ENCODE data around the gene KAZN. TPM values are rescaled to one million over a fixed set of nuclear protein-coding genes. Genes with fewer than 3 reads are reported as not detected.

KAZN gene
- total RNA-seq, 1 donor from 2014 or later, result 1.1 TPM

- no peak overlapping the region for H3K4me3 Mint-ChIP-seq
- H3K9me3 Mint-ChIP-seq, result no peaks in the 10 kb centered on the region
- no peaks in the 10 kb centered on the region for H3K36me3 Mint-ChIP-seq (ENCODE audit: low read depth)
- no peak for DNase-seq
- no peaks in the 10 kb centered on the region for H3K4me1 Mint-ChIP-seq
- H3K27ac Mint-ChIP-seq, result no peak overlapping the region
- intact Hi-C loops (cut with micrococcal nuclease), result no loop called here
- peaks cover 2% of the 10 kb centered on the region for H3K27me3 Mint-ChIP-seq
Measured at GRCh38 chr1:15118579-15118978, 520.1 kb downstream of the KAZN start.

- Mint-ChIP-seq H3K4me3 (no peak overlapping the region), H3K36me3 (ENCODE audit: low read depth) (no peaks in the 10 kb centered on the region), H3K27ac (no peak overlapping the region), H3K4me1 (no peaks in the 10 kb centered on the region), H3K27me3 (peaks cover 2% of the 10 kb centered on the region), H3K9me3 (no peaks in the 10 kb centered on the region)
- intact Hi-C loops (cut with micrococcal nuclease), result loop anchor here (10.0 kb wide), 1 partner anchor 314 kb away; the partner anchor contains the start of gene CTRC
- DNase-seq, result no peak
Measured at GRCh38 chr1:15120251-15120945, 521.9 kb downstream of the KAZN start.

- H3K27me3 Mint-ChIP-seq, result peaks cover 2% of the 10 kb centered on the region
- DNase-seq, result no peak
- no peaks in the 10 kb centered on the region for H3K36me3 Mint-ChIP-seq (ENCODE audit: low read depth)
- no peaks in the 10 kb centered on the region for H3K9me3 Mint-ChIP-seq
- intact Hi-C loops (cut with micrococcal nuclease), result loop anchor here (10.0 kb wide), 1 partner anchor 312 kb away; the partner anchor contains the start of gene CTRC
- H3K27ac Mint-ChIP-seq, result no peak overlapping the region
- no peaks in the 10 kb centered on the region for H3K4me1 Mint-ChIP-seq
- H3K4me3 Mint-ChIP-seq, result no peak overlapping the region
Measured at GRCh38 chr1:15122331-15122730, 523.8 kb downstream of the KAZN start.

GRCh38 chr1:15123270-15123669 is 524.8 kb downstream of the KAZN start:
- no peaks in the 10 kb centered on the region for H3K4me1 Mint-ChIP-seq
- peaks cover 4% of the 10 kb centered on the region for H3K27me3 Mint-ChIP-seq
- DNase-seq, result no peak
- no peaks in the 10 kb centered on the region for H3K36me3 Mint-ChIP-seq (ENCODE audit: low read depth)
- no peak overlapping the region for H3K27ac Mint-ChIP-seq
- H3K4me3 Mint-ChIP-seq, result no peak overlapping the region
- H3K9me3 Mint-ChIP-seq, result no peaks in the 10 kb centered on the region
- intact Hi-C loops (cut with micrococcal nuclease), result loop anchor here (10.0 kb wide), 1 partner anchor 312 kb away; the partner anchor contains the start of gene CTRC

- no peak overlapping the region for H3K27ac Mint-ChIP-seq
- H3K9me3 Mint-ChIP-seq, result no peaks in the 10 kb centered on the region
- H3K27me3 Mint-ChIP-seq, result peaks cover 4% of the 10 kb centered on the region
- H3K36me3 Mint-ChIP-seq (ENCODE audit: low read depth), result no peaks in the 10 kb centered on the region
- DNase-seq, result no peak
- intact Hi-C loops (cut with micrococcal nuclease), result loop anchor here (10.0 kb wide), 1 partner anchor 311 kb away; the partner anchor contains the start of gene CTRC
- H3K4me3 Mint-ChIP-seq, result no peak overlapping the region
- H3K4me1 Mint-ChIP-seq, result no peaks in the 10 kb centered on the region
Measured at GRCh38 chr1:15123925-15124324, 525.4 kb downstream of the KAZN start.

GRCh38 chr1:15124362-15125100 is 526.0 kb downstream of the KAZN start:
- Mint-ChIP-seq H3K27ac (no peak overlapping the region), H3K4me1 (no peaks in the 10 kb centered on the region), H3K9me3 (no peaks in the 10 kb centered on the region), H3K36me3 (ENCODE audit: low read depth) (no peaks in the 10 kb centered on the region), H3K27me3 (peaks cover 4% of the 10 kb centered on the region), H3K4me3 (no peak overlapping the region)
- no peak for DNase-seq
- intact Hi-C loops (cut with micrococcal nuclease), result loop anchor here (10.0 kb wide), 1 partner anchor 310 kb away; the partner anchor contains the start of gene CTRC

GRCh38 chr1:15125101-15125745 is 526.7 kb downstream of the KAZN start:
- no peaks in the 10 kb centered on the region for H3K36me3 Mint-ChIP-seq (ENCODE audit: low read depth)
- intact Hi-C loops (cut with micrococcal nuclease), result loop anchor here (10.0 kb wide), 1 partner anchor 310 kb away; the partner anchor contains the start of gene CTRC
- no peak overlapping the region for H3K27ac Mint-ChIP-seq
- peaks cover 8% of the 10 kb centered on the region for H3K27me3 Mint-ChIP-seq
- H3K4me1 Mint-ChIP-seq, result no peaks in the 10 kb centered on the region
- DNase-seq, result no peak
- H3K4me3 Mint-ChIP-seq, result no peak overlapping the region
- H3K9me3 Mint-ChIP-seq, result no peaks in the 10 kb centered on the region

- no peak for DNase-seq
- intact Hi-C loops (cut with micrococcal nuclease), result loop anchor here (1.0 to 10.0 kb wide), 3 partner anchors 144 to 307 kb away; partner anchors contain the start of gene CTRC
- no peaks in the 10 kb centered on the region for H3K9me3 Mint-ChIP-seq
- H3K36me3 Mint-ChIP-seq (ENCODE audit: low read depth), result no peaks in the 10 kb centered on the region
- H3K27me3 Mint-ChIP-seq, result peaks cover 23% of the 10 kb centered on the region
- H3K4me1 Mint-ChIP-seq, result no peaks in the 10 kb centered on the region
- H3K4me3 Mint-ChIP-seq, result no peak overlapping the region
- H3K27ac Mint-ChIP-seq, result no peak overlapping the region
Measured at GRCh38 chr1:15128077-15128476, 529.6 kb downstream of the KAZN start.

- Mint-ChIP-seq H3K27me3 (peaks cover 26% of the 10 kb centered on the region), H3K27ac (no peak overlapping the region), H3K36me3 (ENCODE audit: low read depth) (no peaks in the 10 kb centered on the region), H3K4me3 (no peak overlapping the region), H3K9me3 (no peaks in the 10 kb centered on the region), H3K4me1 (no peaks in the 10 kb centered on the region)
- intact Hi-C loops (cut with micrococcal nuclease), result loop anchor here (1.0 to 10.0 kb wide), 3 partner anchors 144 to 306 kb away; partner anchors contain the start of gene CTRC
- DNase-seq, result peak; percentile 92
Measured at GRCh38 chr1:15128520-15129313, 530.2 kb downstream of the KAZN start.

GRCh38 chr1:15129944-15130343 is 531.5 kb downstream of the KAZN start:
- H3K27ac Mint-ChIP-seq, result no peak overlapping the region

GRCh38 chr1:15130607-15131006 is 532.1 kb downstream of the KAZN start:
- no peak overlapping the region for H3K4me3 Mint-ChIP-seq
- no peaks in the 10 kb centered on the region for H3K4me1 Mint-ChIP-seq
- H3K36me3 Mint-ChIP-seq (ENCODE audit: low read depth), result no peaks in the 10 kb centered on the region
- no peaks in the 10 kb centered on the region for H3K9me3 Mint-ChIP-seq
- intact Hi-C loops (cut with micrococcal nuclease), result no loop called here
- peaks cover 36% of the 10 kb centered on the region for H3K27me3 Mint-ChIP-seq
- no peak overlapping the region for H3K27ac Mint-ChIP-seq
- no peak for DNase-seq

More at GRCh38 chr1:15129944-15130343, 531.5 kb downstream of the KAZN start:
- no peaks in the 10 kb centered on the region for H3K9me3 Mint-ChIP-seq
- H3K4me3 Mint-ChIP-seq, result no peak overlapping the region
- DNase-seq, result no peak
- intact Hi-C loops (cut with micrococcal nuclease), result loop anchor here (10.0 kb wide), 1 partner anchor 305 kb away; the partner anchor contains the start of gene CTRC
- H3K4me1 Mint-ChIP-seq, result no peaks in the 10 kb centered on the region
- H3K27me3 Mint-ChIP-seq, result peaks cover 36% of the 10 kb centered on the region
- H3K36me3 Mint-ChIP-seq (ENCODE audit: low read depth), result no peaks in the 10 kb centered on the region

GRCh38 chr1:15132965-15133364 is 534.5 kb downstream of the KAZN start:
- no peaks in the 10 kb centered on the region for H3K36me3 Mint-ChIP-seq (ENCODE audit: low read depth)
- peaks cover 52% of the 10 kb centered on the region for H3K27me3 Mint-ChIP-seq
- H3K27ac Mint-ChIP-seq, result no peak overlapping the region
- no peak for DNase-seq
- no peak overlapping the region for H3K4me3 Mint-ChIP-seq
- peaks cover 4% of the 10 kb centered on the region for H3K4me1 Mint-ChIP-seq
- intact Hi-C loops (cut with micrococcal nuclease), result no loop called here
- no peaks in the 10 kb centered on the region for H3K9me3 Mint-ChIP-seq

GRCh38 chr1:15134285-15134684 is 535.8 kb downstream of the KAZN start:
- no peak overlapping the region for H3K4me3 Mint-ChIP-seq
- no peaks in the 10 kb centered on the region for H3K9me3 Mint-ChIP-seq
- H3K36me3 Mint-ChIP-seq (ENCODE audit: low read depth), result no peaks in the 10 kb centered on the region
- peaks cover 57% of the 10 kb centered on the region for H3K27me3 Mint-ChIP-seq
- H3K4me1 Mint-ChIP-seq, result peaks cover 6% of the 10 kb centered on the region
- no peak overlapping the region for H3K27ac Mint-ChIP-seq
- intact Hi-C loops (cut with micrococcal nuclease), result no loop called here
- no peak for DNase-seq

Data from activated CD4-positive, alpha-beta T cell treated with anti-CD3 and anti-CD28 coated beads, Interleukin-2, amount 10 ng/mL, durations not matched to agents 24 days and 14 days (primary cell).